HCT116 (cell line): ENCODE data around the gene ADCY6. TPM values are rescaled to one million over a fixed set of nuclear protein-coding genes. Genes with fewer than 3 reads are reported as not detected.

Source experiments
- ATAC-seq: fragments of 200-7000 bp; cut with Tn5 transposase; 2 replicates; pipeline ENCODE4 v1.9.1; 2020; ENCODE audit warnings: mild to moderate bottlenecking, moderate library complexity
- BruUV-seq: library from RNA; stranded (reverse); fragments of 400-500 nt; replicated peaks from 2 replicates; lab custom pipeline; 2021; lab: Mats Ljungman, UMichigan
- CTCF ChIA-PET: fragments of 300-600 bp; sonication (Branson Sonifier 250); formaldehyde crosslinking; loops from one replicate; lab custom pipeline; 2021; ENCODE audit warnings: antibody characterized with exemption; lab: Charles Lee
- POLR2A ChIA-PET: fragments of 300-600, 350-600 bp; sonication (Branson Sonifier 250); formaldehyde crosslinking; loops from one replicate; lab custom pipeline; 2021; ENCODE audit warnings: antibody characterized with exemption; lab: Charles Lee
- RAD21 ChIA-PET, 2 experiments: fragments of 300-600 bp; sonication (Branson Sonifier 250); formaldehyde crosslinking; loops; one replicate each; lab custom pipeline; 2023; ENCODE audit warnings: low total read pairs in 2 of 2; ENCODE audit not compliant: uncharacterized antibody in 2 of 2, unreplicated experiment in 2 of 2, low non-redundant PET in 1 of 2; lab: Charles Lee
- DNase-seq: peaks from one replicate; pipeline ENCODE4 v3.0.0-alpha.2; 2010; ENCODE audit warnings: low read depth, low spot score
- H2AFZ ChIP-seq: fragments of 200-600 bp; shearing (Covaris generic), sonication (generic); 2 replicates; pipeline ENCODE4 v1.6.1; 2017; ENCODE audit warnings: low read depth, mixed run types, mixed read lengths, antibody characterized with exemption, low read length; ENCODE audit not compliant: poor library complexity, severe bottlenecking
- H3K27ac ChIP-seq: 2 replicates; pipeline ENCODE4 v1.5.1; 2012; ENCODE audit warnings: low read depth, low read length
- H3K27me3 ChIP-seq: fragments of 200-600 bp; sonication (generic); 2 replicates; pipeline ENCODE4 v1.6.1; 2016; ENCODE audit warnings: mixed run types, low read length, mixed read lengths; ENCODE audit not compliant: insufficient read depth
- H3K36me3 ChIP-seq, 2 experiments: fragments of 200-500 bp in 1 of 2; fragments of 200-600 bp in 1 of 2; sonication (Bioruptor generic) in 1 of 2; sonication (generic) in 1 of 2; 2 replicates each; pipeline versions ENCODE4 v1.5.1 to v1.6.1; 2014 to 2016; ENCODE audit warnings: low read length in 2 of 2, inconsistent platforms in 1 of 2, mixed read lengths in 1 of 2, mixed run types in 1 of 2; ENCODE audit not compliant: insufficient read depth in 2 of 2, control insufficient read depth in 1 of 2
- H3K4me1 ChIP-seq, 2 experiments: fragments of 200-600 bp in 1 of 2; sonication (generic) in 1 of 2; 2 replicates each; pipeline versions ENCODE4 v1.5.1 to v1.6.1; 2012 to 2017; ENCODE audit warnings: low read length in 2 of 2, inconsistent platforms in 1 of 2, mild to moderate bottlenecking in 1 of 2, mixed read lengths in 1 of 2, mixed run types in 1 of 2, moderate library complexity in 1 of 2; ENCODE audit not compliant: insufficient read depth in 2 of 2, control insufficient read depth in 1 of 2
- H3K4me2 ChIP-seq: fragments of 200-600 bp; sonication (generic); 2 replicates; pipeline ENCODE4 v1.6.1; 2017; ENCODE audit warnings: mixed run types, low read length, mixed read lengths
- H3K4me3 ChIP-seq, 2 experiments: fragments of 200-600 bp in 1 of 2; sonication (generic) in 1 of 2; replicated peaks in 1 of 2; 2 replicates each; pipeline ENCODE4 v1.5.1; 2011 to 2016; ENCODE audit warnings: low read length in 2 of 2, control low read depth in 1 of 2, low read depth in 1 of 2, mild to moderate bottlenecking in 1 of 2, mixed read lengths in 1 of 2, mixed run types in 1 of 2
- H3K79me2 ChIP-seq: fragments of 200-600 bp; sonication (generic); 2 replicates; pipeline ENCODE4 v1.6.1; 2017; ENCODE audit warnings: mild to moderate bottlenecking, mixed run types, low read length, moderate library complexity, mixed read lengths; ENCODE audit not compliant: insufficient read depth
- H3K9ac ChIP-seq: fragments of 200-600 bp; sonication (generic); 2 replicates; pipeline ENCODE4 v1.6.1; 2016; ENCODE audit warnings: low read length, mixed read lengths
- H3K9me2 ChIP-seq: fragments of 200-600 bp; sonication (generic), shearing (Covaris generic); 2 replicates; pipeline ENCODE4 v1.6.1; 2017; ENCODE audit warnings: mixed run types, mild to moderate bottlenecking, moderate library complexity; ENCODE audit not compliant: insufficient read depth
- H3K9me3 ChIP-seq, 2 experiments: fragments of 200-500 bp in 1 of 2; fragments of 200-600 bp in 1 of 2; sonication (Bioruptor generic) in 1 of 2; sonication (generic) in 1 of 2; 2 replicates each; pipeline ENCODE4 v1.6.1; 2014 to 2017; ENCODE audit warnings: low read length in 2 of 2, mixed read lengths in 2 of 2, inconsistent platforms in 1 of 2, low read depth in 1 of 2, mild to moderate bottlenecking in 1 of 2, mixed run types in 1 of 2, moderate library complexity in 1 of 2; ENCODE audit not compliant: control insufficient read depth in 1 of 2, insufficient read depth in 1 of 2
- H4K20me1 ChIP-seq: fragments of 200-600 bp; sonication (generic), shearing (Covaris generic); 2 replicates; pipeline ENCODE4 v1.6.1; 2017; ENCODE audit warnings: mixed run types, mild to moderate bottlenecking, moderate library complexity; ENCODE audit not compliant: insufficient read depth
- EZH2 ChIP-seq: fragments of 200-600 bp; sonication (generic); IDR thresholded peaks from 2 replicates; pipeline ENCODE4 v1.6.1; 2017; ENCODE audit warnings: antibody characterized with exemption, mixed run types
- EZH2phosphoT487 ChIP-seq: fragments of 200-600 bp; IDR thresholded peaks from 2 replicates; pipeline ENCODE4 v1.6.1; 2018; ENCODE audit warnings: antibody characterized with exemption, borderline replicate concordance
- MAX ChIP-seq: IDR thresholded peaks from 2 replicates; pipeline ENCODE4 v1.6.1; 2012
- REST ChIP-seq: IDR thresholded peaks from 2 replicates; pipeline ENCODE4 v1.6.1; 2012; ENCODE audit warnings: low read depth
- SP1 ChIP-seq: IDR thresholded peaks from 2 replicates; pipeline ENCODE4 v1.6.1; 2012; ENCODE audit warnings: low read depth
- ZFX ChIP-seq: fragments of 450-650 bp; IDR thresholded peaks from 2 replicates; pipeline ENCODE4 v1.6.1; 2017
- intact Hi-C: fragments of 100-400 bp; cut with micrococcal nuclease; formaldehyde crosslinking; loops from 2 replicates; pipeline ENCODE4 v1.10.0; 2022
- total RNA-seq: library from RNA; stranded (reverse); gene quantifications from one replicate; pipeline ENCODE4 v1.2.1, GENCODE V29; 2021; ENCODE audit not compliant: unreplicated experiment
- TF ChIP-seq, protein P1 (sequence below): IDR thresholded peaks from 2 replicates; pipeline ENCODE4 v1.6.1; 2012

Gene ADCY6
- total RNA-seq, 1 experiment from 2014 or later, result 24.9 TPM

DNA sequence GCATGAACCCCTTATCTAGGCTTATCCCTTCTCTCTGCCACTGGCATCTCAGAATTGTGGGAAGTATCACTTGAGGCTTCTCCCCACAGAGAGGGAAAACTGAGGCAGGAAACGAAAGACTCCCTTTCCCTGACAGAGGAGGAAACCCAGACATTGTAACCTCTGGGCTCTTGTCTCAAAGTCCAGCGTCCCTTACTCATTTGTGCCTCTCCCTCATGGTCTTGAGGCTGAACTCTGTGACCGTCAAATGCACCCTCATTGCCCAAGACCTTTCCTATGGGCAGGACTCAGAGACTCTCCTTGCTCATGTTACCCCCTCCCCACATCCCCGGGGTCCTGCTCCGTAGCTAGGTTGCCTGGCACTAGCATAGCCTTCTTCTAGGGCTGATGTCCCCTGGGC is 33.2 kb upstream of the ADCY6 start:
- H4K20me1 ChIP-seq, result no peaks in the 10 kb centered on the region
- H3K27ac ChIP-seq, result no peak overlapping the region
- H3K9me3 ChIP-seq, result no peaks in the 10 kb centered on the region
- no peak overlapping the region for H2AFZ ChIP-seq
- RAD21 ChIA-PET, result no interaction called here
- H3K9ac ChIP-seq, result no peak overlapping the region
- H3K4me2 ChIP-seq, result no peak overlapping the region
- intact Hi-C loops, result no loop called here
- no TSS peak for BruUV-seq
- H3K9me2 ChIP-seq, result no peaks in the 10 kb centered on the region
- peaks cover 9 to 16% of the 10 kb centered on the region in 2 experiments; a peak in 3 of 4 replicates for H3K4me1 ChIP-seq
- TF ChIP-seq EZH2phosphoT487 (no peak), SP1 (no peak), EZH2 (no peak), MAX (no peak), ZFX (no peak), REST (no peak)
- TF ChIP-seq, protein P1, sequence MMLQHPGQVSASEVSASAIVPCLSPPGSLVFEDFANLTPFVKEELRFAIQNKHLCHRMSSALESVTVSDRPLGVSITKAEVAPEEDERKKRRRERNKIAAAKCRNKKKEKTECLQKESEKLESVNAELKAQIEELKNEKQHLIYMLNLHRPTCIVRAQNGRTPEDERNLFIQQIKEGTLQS, result no peak
- TF ChIP-seq, all 23 proteins: peak for 0
- H3K27me3 ChIP-seq, result no peaks in the 10 kb centered on the region
- no peak for ATAC-seq
- POLR2A ChIA-PET, result no interaction called here
- no peak overlapping the region for H3K4me3 ChIP-seq
- no peak for DNase-seq
- peaks cover 0 to 7% of the 10 kb centered on the region in 2 experiments; a peak in 1 of 4 replicates for H3K36me3 ChIP-seq
- CTCF ChIA-PET, result no interaction called here
- no peaks in the 10 kb centered on the region for H3K79me2 ChIP-seq
